Progenitor cell of endocrine pancreas (in vitro differentiated cells): Measurements from ENCODE around the gene UBALD2. TPM values are rescaled to one million over a fixed set of nuclear protein-coding genes. Genes with fewer than 3 reads are reported as not detected.
"Not testable (repeated sequence)": the region's sequence is repeated elsewhere in the genome, so short reads cannot be mapped to it uniquely, and the experiment has no call there.

Experiments used
- DNase-seq: peaks from one replicate; pipeline ENCODE4 v3.0.0; 2021; ENCODE audit warnings: low spot score; ENCODE audit not compliant: unreplicated experiment
- H3K27ac Mint-ChIP-seq: 2 replicates; pipeline ENCODE4 v1.8.0; 2021; ENCODE audit warnings: mild to moderate bottlenecking, moderate library complexity, mixed read lengths
- H3K27me3 Mint-ChIP-seq: 2 replicates; pipeline ENCODE4 v1.8.0; 2021; ENCODE audit warnings: mixed read lengths
- H3K36me3 Mint-ChIP-seq: 2 replicates; pipeline ENCODE4 v1.8.0; 2022; ENCODE audit warnings: mixed read lengths; ENCODE audit not compliant: insufficient read depth
- H3K4me1 Mint-ChIP-seq: 2 replicates; pipeline ENCODE4 v1.8.0; 2021; ENCODE audit warnings: low read depth, mixed read lengths
- H3K4me3 Mint-ChIP-seq: 2 replicates; pipeline ENCODE4 v1.8.0; 2021; ENCODE audit warnings: low read depth, mild to moderate bottlenecking, moderate library complexity, mixed read lengths
- H3K9me3 Mint-ChIP-seq: 2 replicates; pipeline ENCODE4 v1.8.0; 2021; ENCODE audit warnings: low read depth, mixed read lengths
- CTCF ChIP-seq: fragments of 200-600 bp; sonication (generic); IDR thresholded peaks from one replicate; pipeline ENCODE4 v1.5.0; 2021; ENCODE audit warnings: antibody characterized with exemption, mild to moderate bottlenecking; ENCODE audit not compliant: unreplicated experiment
- total RNA-seq: library from RNA; stranded (reverse); gene quantifications from 2 replicates; pipeline ENCODE4 v1.2.1, GENCODE V29; 2021

UBALD2 gene
- total RNA-seq, 1 donor from 2014 or later: 36.3 TPM

- H3K9me3 Mint-ChIP-seq: no peaks in the 10 kb centered on the region
- no peak for DNase-seq
- peak overlapping the region; percentile 35 for H3K27ac Mint-ChIP-seq
- H3K4me1 Mint-ChIP-seq: peaks cover 26% of the 10 kb centered on the region
- H3K27me3 Mint-ChIP-seq: peaks cover 3% of the 10 kb centered on the region
- no peak for TF ChIP-seq CTCF
- H3K4me3 Mint-ChIP-seq: no peak overlapping the region
- no peaks in the 10 kb centered on the region for H3K36me3 Mint-ChIP-seq
These were observed 16.9 kb upstream of the UBALD2 start for GRCh38 chr17:76248013-76248782.

GRCh38 chr17:76250141-76250540, 15.0 kb upstream of the UBALD2 start:
- Mint-ChIP-seq H3K4me1 (peaks cover 23% of the 10 kb centered on the region), H3K36me3 (no peaks in the 10 kb centered on the region), H3K27ac (no peak overlapping the region), H3K9me3 (no peaks in the 10 kb centered on the region), H3K4me3 (no peak overlapping the region), H3K27me3 (no peaks in the 10 kb centered on the region)
- DNase-seq: no peak
- no peak for TF ChIP-seq CTCF

GRCh38 chr17:76251478-76252039, 13.6 kb upstream of the UBALD2 start:
- Mint-ChIP-seq H3K4me3 (no peak overlapping the region), H3K9me3 (peaks cover under 1% of the 10 kb centered on the region), H3K27me3 (no peaks in the 10 kb centered on the region), H3K36me3 (no peaks in the 10 kb centered on the region), H3K4me1 (peaks cover 14% of the 10 kb centered on the region), H3K27ac (peak overlapping the region; percentile 88)
- TF ChIP-seq CTCF: no peak
- DNase-seq: no peak

GRCh38 chr17:76252040-76252954, 12.9 kb upstream of the UBALD2 start:
- Mint-ChIP-seq H3K9me3 (peaks cover 3% of the 10 kb centered on the region), H3K27ac (peak overlapping the region; percentile 88), H3K4me1 (peaks cover 15% of the 10 kb centered on the region), H3K36me3 (peaks cover 2% of the 10 kb centered on the region), H3K4me3 (no peak overlapping the region), H3K27me3 (no peaks in the 10 kb centered on the region)
- TF ChIP-seq CTCF: no peak
- no peak for DNase-seq

GRCh38 chr17:76252967-76253766, 12.0 kb upstream of the UBALD2 start:
- H3K27me3 Mint-ChIP-seq, DNase-seq, H3K9me3 Mint-ChIP-seq, H3K4me3 Mint-ChIP-seq, H3K36me3 Mint-ChIP-seq: not testable (repeated sequence)
- Mint-ChIP-seq H3K4me1 (peaks cover 15% of the 10 kb centered on the region), H3K27ac (peak overlapping the region; percentile 62)
